ENCODE data around the gene LAMB1. TPM values are rescaled to one million over a fixed set of nuclear protein-coding genes. Genes with fewer than 3 reads are reported as not detected.
"Not testable (repeated sequence)": the region's sequence is repeated elsewhere in the genome, so short reads cannot be mapped to it uniquely, and the experiment has no call there.

Gene LAMB1
- total RNA-seq, 2 experiments from 2014 or later, result 0.14 TPM; not detected in 1

DNA sequence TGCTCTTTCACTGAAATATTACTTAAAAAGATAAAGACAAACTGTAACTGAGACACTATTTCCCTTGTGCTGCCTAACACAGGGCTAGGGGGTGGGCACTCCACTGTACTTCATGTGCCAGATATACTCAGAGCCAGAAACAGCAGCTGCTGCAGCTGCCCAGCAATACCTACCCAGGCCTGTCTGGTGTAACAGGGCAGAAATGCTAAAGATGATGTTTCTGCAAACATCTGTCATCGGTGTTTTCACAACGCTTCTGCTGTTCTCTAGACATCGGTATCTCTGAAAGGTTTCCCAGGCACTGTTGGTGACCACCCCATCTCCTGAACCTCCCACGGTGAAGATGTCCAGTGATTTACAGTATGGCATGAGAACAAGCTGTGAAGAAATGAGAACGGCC, 42.7 kb downstream of the LAMB1 start:
- Mint-ChIP-seq H3K4me1 (ENCODE audit: low read depth) (no peaks in the 10 kb centered on the region), H3K27me3 (ENCODE audit: low read depth) (peaks cover 5% of the 10 kb centered on the region), H3K4me3 (no peak overlapping the region), H3K27ac (no peak overlapping the region), H3K9me3 (no peaks in the 10 kb centered on the region), H3K36me3 (ENCODE audit: low read depth) (no peaks in the 10 kb centered on the region)
- no peak for DNase-seq
- intact Hi-C loops (cut with micrococcal nuclease), result no loop called here
- CTCF ChIA-PET, result no interaction called here

DNA sequence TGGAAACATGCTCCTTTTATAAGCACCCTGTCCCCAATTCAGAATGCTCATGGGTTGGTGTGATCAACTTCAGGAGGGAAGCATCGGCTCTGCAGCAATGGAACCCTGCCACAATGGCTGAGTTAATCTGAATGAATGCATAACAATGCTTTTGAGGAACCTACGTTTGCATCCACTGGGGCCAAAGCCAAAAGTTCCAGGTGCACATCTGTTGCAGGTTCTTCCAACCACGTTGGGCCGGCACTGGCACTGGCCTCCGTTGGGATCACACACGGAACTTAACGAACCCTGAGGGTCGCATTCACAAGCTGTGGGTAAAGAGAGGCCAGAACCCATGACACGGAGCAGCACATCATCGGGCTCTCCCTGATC, 43.4 kb downstream of the LAMB1 start:
- no peak for DNase-seq
- Mint-ChIP-seq H3K4me3 (no peak overlapping the region), H3K9me3 (no peaks in the 10 kb centered on the region), H3K36me3 (ENCODE audit: low read depth) (no peaks in the 10 kb centered on the region), H3K27ac (no peak overlapping the region), H3K27me3 (ENCODE audit: low read depth) (peaks cover 5% of the 10 kb centered on the region), H3K4me1 (ENCODE audit: low read depth) (no peaks in the 10 kb centered on the region)
- intact Hi-C loops (cut with micrococcal nuclease), result no loop called here
- CTCF ChIA-PET, result no interaction called here

DNA sequence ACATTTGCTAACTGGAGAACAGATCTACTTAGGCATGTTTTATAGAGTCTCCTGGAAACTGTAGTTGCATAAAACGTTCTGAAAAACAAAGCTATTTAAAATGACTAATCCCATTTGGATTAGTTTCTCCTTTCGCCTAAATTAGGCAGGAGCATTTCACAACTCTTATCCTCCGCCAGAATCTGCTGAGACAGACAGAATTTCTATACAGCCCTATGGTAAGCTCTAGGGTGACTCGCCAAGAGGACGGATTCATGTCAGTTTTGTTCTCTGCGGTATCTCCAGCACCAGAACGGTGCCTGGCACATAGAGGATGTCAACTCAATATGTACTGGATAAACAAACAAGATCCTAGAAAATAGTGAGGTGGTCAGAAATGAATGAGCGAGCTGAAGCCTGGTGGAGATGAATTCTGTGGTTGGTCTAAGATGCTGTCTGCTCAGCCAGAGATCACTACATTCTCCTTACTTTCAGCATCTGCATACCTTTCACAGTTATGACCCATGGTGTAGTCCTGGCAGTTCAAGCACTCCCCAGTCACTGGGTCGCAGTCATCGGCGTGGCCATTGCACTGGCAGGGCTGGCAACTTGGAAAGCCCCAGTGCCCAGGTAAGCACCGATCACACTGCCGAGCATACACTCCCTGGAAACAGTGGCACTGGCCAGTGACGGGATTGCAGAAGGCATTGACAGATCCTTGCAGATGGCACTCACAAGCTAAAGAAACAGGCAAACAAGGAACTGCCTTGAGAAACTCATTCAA, 44.0 kb downstream of the LAMB1 start:
- intact Hi-C loops (cut with micrococcal nuclease), result no loop called here
- Mint-ChIP-seq H3K4me1 (ENCODE audit: low read depth) (no peaks in the 10 kb centered on the region), H3K4me3 (no peak overlapping the region), H3K36me3 (ENCODE audit: low read depth) (no peaks in the 10 kb centered on the region), H3K27me3 (ENCODE audit: low read depth) (peaks cover 5% of the 10 kb centered on the region), H3K9me3 (no peaks in the 10 kb centered on the region), H3K27ac (no peak overlapping the region)
- CTCF ChIA-PET, result no interaction called here
- no peak for DNase-seq

DNA sequence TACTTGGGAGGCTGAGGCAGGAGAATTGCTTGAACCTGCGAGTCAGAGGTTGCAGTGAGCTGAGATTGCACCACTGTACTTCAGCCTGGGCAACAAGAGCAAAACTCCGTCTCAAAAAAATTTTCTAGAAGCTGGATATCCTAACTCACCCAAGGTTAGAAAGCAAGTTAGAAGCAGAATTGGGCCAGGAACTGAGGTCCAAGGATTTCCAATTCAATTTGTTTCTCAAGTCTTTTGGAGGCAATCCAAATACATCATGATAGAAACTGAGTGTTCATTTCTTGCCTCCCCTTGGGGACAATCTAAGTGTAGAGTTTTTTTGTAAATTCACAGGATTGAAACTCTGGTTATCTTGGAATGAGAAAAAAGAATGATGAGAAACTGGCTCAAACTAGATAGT, 45.5 kb downstream of the LAMB1 start:
- Mint-ChIP-seq H3K4me3 (no peak overlapping the region), H3K27me3 (ENCODE audit: low read depth) (peaks cover 5% of the 10 kb centered on the region), H3K27ac (no peak overlapping the region), H3K9me3 (no peaks in the 10 kb centered on the region), H3K4me1 (ENCODE audit: low read depth) (no peaks in the 10 kb centered on the region), H3K36me3 (ENCODE audit: low read depth) (no peaks in the 10 kb centered on the region)
- DNase-seq, result no peak
- intact Hi-C loops (cut with micrococcal nuclease), result no loop called here
- CTCF ChIA-PET, result no interaction called here

DNA sequence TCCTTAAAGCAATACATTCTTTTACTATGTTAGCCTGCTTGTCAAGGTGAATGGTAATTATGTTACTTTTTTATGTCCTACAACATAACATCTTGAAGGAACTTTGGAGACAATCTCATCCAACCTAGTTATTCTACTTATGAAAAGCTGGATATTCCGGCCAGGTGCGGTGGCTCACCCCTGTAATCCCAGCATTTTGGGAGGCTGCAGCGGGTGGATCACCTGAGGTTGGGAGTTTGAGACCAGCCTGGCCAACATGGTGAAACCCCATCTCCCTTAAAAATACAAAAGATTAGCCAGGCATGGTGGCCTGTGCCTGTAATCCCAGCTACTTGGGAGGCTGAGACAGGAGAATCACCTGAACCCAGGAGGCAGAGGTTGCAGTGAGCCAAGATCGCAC, 46.0 kb downstream of the LAMB1 start:
- H3K4me1 Mint-ChIP-seq (ENCODE audit: low read depth); DNase-seq; H3K9me3 Mint-ChIP-seq; H3K36me3 Mint-ChIP-seq (ENCODE audit: low read depth); H3K27ac Mint-ChIP-seq; H3K4me3 Mint-ChIP-seq; CTCF ChIA-PET; intact Hi-C loops (cut with micrococcal nuclease); H3K27me3 Mint-ChIP-seq (ENCODE audit: low read depth): not testable (repeated sequence)

DNA sequence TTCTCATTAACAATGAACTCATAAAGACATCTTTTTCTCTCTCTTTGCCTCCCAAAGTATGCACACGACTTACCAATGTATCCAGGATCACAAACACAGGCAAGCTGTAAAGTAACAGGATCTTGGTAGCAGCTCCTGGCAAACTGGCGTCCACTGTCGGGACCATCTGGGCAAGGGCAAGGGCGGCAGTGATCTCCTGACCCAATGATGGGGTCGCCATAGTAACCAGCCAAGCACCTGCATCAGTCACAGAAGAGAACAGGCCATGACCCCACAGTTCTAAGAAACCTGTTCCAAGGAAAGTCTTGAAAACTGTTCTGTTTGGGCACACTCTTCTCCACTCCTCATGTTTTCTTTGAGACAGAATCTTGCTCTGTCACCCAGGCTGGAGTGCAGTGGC, 47.6 kb downstream of the LAMB1 start:
- peaks cover 5% of the 10 kb centered on the region for H3K27me3 Mint-ChIP-seq (ENCODE audit: low read depth)
- no peaks in the 10 kb centered on the region for H3K36me3 Mint-ChIP-seq (ENCODE audit: low read depth)
- DNase-seq, result no peak
- CTCF ChIA-PET, result interaction anchor here (1.1 kb wide), 1 partner anchor 10 kb away, joined by 3 read pairs; no protein-coding TSS in a partner anchor
- no peaks in the 10 kb centered on the region for H3K9me3 Mint-ChIP-seq
- intact Hi-C loops (cut with micrococcal nuclease), result no loop called here
- H3K27ac Mint-ChIP-seq, result no peak overlapping the region
- no peaks in the 10 kb centered on the region for H3K4me1 Mint-ChIP-seq (ENCODE audit: low read depth)
- no peak overlapping the region for H3K4me3 Mint-ChIP-seq

DNA sequence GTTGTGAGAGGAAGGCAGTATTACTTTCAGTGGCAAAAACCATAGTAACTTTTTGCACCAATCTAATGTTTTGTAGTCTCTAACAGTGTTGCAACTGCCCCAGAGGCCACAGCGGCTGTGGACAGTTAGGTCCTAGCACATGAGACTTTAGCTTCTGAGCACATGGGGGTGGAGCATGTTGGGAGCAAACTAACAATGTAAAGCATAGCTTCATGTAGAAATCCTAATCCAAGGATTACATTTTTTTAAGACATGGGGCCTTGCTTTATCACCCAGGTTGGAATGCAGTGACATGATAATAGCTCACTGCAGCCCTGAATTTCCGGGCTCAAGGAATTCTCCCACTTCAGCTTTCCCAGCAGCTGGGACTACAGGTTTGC, 49.0 kb downstream of the LAMB1 start:
- Mint-ChIP-seq H3K4me1 (ENCODE audit: low read depth) (no peaks in the 10 kb centered on the region), H3K36me3 (ENCODE audit: low read depth) (no peaks in the 10 kb centered on the region), H3K9me3 (no peaks in the 10 kb centered on the region), H3K27me3 (ENCODE audit: low read depth) (peaks cover 4% of the 10 kb centered on the region), H3K27ac (no peak overlapping the region), H3K4me3 (no peak overlapping the region)
- no peak for DNase-seq
- intact Hi-C loops (cut with micrococcal nuclease), result no loop called here
- CTCF ChIA-PET, result no interaction called here

DNA sequence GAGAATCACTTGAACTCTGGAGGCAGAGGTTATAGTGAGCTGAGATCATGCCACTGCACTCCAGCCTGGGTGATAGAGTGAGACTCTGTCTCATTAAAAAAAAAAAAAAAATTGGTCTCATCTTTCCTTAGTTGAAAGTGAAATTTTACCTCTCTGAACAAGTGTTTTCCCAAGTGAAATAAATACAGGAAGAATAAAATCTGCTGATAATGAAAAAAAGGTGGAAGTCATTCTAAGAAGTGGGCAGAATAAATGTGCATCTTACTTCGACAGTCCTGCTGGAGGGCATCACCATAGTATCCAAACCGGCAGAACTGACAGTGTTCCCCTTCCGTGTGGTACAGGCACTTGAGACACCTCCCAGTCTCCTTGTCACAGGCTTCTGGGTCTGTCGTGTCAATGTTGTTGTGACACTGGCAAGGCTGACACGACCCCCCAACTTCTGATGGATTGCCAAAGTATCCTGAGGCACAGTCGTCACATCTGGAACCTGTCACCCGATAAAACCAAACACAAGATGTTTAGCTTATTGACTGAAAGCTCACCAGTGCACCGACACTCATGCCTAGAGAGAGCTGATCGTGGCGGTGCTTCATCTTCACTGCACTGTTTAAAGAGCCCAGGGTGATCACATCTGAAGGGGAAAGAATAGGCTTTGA, 49.6 kb downstream of the LAMB1 start:
- DNase-seq, result no peak
- Mint-ChIP-seq H3K9me3 (no peaks in the 10 kb centered on the region), H3K27ac (no peak overlapping the region), H3K4me1 (ENCODE audit: low read depth) (no peaks in the 10 kb centered on the region), H3K36me3 (ENCODE audit: low read depth) (no peaks in the 10 kb centered on the region), H3K27me3 (ENCODE audit: low read depth) (no peaks in the 10 kb centered on the region), H3K4me3 (no peak overlapping the region)
- intact Hi-C loops (cut with micrococcal nuclease), result no loop called here
- CTCF ChIA-PET, result interaction anchor here (0.6 kb wide), 1 partner anchor 905 kb away, joined by 3 read pairs; no protein-coding TSS in a partner anchor

DNA sequence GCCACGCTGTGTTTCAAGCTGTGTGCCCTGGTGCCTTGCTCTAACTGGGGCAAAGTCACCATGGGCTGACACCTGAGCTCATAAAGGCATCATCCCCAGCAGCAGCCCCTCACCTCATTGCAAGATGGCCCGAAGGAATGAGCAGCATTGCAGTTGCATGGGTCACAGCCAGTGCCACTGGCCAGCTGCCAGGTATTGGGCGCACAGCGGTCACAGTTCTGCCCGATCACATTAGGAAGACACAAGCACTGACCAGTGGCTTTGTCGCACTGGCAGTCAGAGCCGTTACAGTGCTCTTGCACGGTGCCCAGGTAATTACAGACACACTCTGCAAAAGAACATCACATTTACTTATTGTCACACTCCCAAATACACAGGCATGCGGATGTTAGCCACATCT, 51.1 kb downstream of the LAMB1 start:
- H3K9me3 Mint-ChIP-seq, result no peaks in the 10 kb centered on the region
- intact Hi-C loops (cut with micrococcal nuclease), result no loop called here
- no peaks in the 10 kb centered on the region for H3K4me1 Mint-ChIP-seq (ENCODE audit: low read depth)
- no peak overlapping the region for H3K4me3 Mint-ChIP-seq
- no peaks in the 10 kb centered on the region for H3K27me3 Mint-ChIP-seq (ENCODE audit: low read depth)
- DNase-seq, result no peak
- no peak overlapping the region for H3K27ac Mint-ChIP-seq
- no peaks in the 10 kb centered on the region for H3K36me3 Mint-ChIP-seq (ENCODE audit: low read depth)
- CTCF ChIA-PET, result no interaction called here

DNA sequence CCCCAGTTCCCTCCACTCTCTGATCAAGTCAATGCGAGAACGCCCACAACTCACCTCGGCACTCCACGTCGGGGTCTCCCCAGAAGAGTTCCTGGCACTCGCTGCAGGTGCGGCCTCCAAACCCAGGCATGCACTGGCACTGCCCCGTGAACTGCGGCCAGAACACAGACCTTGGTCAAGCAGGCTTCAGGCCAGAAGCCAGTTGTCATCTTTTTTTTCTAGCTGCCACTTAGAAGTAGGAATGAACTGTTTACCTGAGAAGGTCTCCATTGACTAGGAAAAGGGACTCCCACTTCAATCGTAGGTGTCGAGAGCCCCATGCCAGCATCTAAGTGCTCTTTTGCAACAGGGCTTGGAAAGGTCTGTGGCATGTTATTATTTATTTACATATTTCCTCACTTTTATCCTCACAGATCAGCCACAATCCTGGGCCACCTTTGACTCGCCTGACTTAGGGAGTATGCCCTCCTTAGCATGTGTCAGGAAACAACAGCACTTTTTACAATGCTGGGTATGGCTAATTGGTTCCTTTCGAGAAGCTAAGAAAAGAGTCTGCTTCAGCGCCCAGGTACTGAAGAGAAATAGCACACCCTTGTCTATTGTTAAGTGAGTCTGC, 51.7 kb downstream of the LAMB1 start:
- H3K27ac Mint-ChIP-seq, result no peak overlapping the region
- no peaks in the 10 kb centered on the region for H3K4me1 Mint-ChIP-seq (ENCODE audit: low read depth)
- CTCF ChIA-PET, result no interaction called here
- H3K27me3 Mint-ChIP-seq (ENCODE audit: low read depth), result no peaks in the 10 kb centered on the region
- no peaks in the 10 kb centered on the region for H3K36me3 Mint-ChIP-seq (ENCODE audit: low read depth)
- intact Hi-C loops (cut with micrococcal nuclease), result no loop called here
- H3K4me3 Mint-ChIP-seq, result no peak overlapping the region
- DNase-seq, result no peak
- H3K9me3 Mint-ChIP-seq, result no peaks in the 10 kb centered on the region

DNA sequence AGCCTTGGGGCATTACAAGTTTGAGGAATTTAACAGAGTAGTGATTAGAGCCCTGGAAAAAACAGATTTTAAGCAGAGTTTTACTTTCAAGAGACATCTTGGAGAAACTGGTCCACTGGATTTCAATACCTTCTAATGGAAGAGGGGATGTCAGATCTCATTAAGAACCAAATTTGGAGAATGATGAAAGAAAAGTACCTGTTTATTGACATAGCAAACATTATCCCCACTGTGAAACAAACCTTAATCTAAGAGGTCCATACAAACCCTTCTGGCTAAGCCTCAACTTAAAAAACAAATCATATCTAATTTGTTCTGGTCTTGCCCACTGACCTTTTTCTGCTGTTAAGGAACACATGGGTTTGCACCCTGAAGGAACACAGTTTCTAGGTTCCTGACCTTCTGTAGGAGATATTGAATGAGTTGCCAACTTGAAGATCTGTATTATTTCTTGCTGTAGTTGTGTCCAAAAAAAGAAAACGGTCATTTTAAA, 53.5 kb downstream of the LAMB1 start:
- H3K27me3 Mint-ChIP-seq (ENCODE audit: low read depth), result no peaks in the 10 kb centered on the region
- no peak overlapping the region for H3K27ac Mint-ChIP-seq
- H3K4me1 Mint-ChIP-seq (ENCODE audit: low read depth), result no peaks in the 10 kb centered on the region
- no peaks in the 10 kb centered on the region for H3K9me3 Mint-ChIP-seq
- DNase-seq, result no peak
- intact Hi-C loops (cut with micrococcal nuclease), result no loop called here
- CTCF ChIA-PET, result interaction anchor here (0.6 kb wide), 1 partner anchor 83 kb away, joined by 3 read pairs; no protein-coding TSS in a partner anchor
- H3K36me3 Mint-ChIP-seq (ENCODE audit: low read depth), result no peaks in the 10 kb centered on the region
- H3K4me3 Mint-ChIP-seq, result no peak overlapping the region

DNA sequence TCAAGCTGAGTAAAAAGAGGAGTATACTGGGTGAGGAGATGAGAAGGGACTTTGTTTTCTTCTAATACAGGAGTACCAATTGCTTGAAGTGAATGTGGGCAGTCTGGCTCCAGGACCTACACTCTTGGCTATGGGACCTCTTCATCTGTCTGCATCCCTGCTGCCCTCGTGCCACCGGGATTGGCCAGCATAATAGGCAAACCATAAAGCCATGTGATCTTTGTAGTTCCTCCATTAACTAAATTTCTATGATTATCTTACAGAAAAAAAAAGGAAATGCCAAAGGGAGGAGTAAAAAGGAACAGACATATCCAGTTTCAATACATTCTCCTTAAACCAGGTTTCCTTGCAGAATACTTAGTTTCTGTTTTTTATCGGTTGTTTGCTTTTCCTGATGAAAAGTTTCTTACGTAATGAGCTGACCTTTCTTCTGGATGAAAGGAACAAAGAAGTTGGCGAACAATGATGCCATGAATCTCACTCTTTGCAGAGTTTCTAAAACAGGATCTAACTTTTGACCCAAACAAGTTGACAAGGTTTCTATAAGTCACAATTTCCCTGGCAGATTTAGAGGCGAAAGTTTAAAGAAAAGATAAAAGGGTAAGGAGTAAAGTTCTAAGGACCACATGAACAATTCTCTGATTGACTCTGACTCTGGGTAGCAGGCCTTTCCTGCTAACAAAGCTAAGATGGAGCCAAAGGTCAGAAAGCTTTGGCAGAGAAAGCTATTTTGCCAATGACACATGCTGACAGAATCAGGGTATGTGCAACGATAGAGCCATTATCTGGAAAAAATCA, 54.1 kb downstream of the LAMB1 start:
- no peak overlapping the region for H3K4me3 Mint-ChIP-seq
- no peaks in the 10 kb centered on the region for H3K4me1 Mint-ChIP-seq (ENCODE audit: low read depth)
- intact Hi-C loops (cut with micrococcal nuclease), result no loop called here
- no peak overlapping the region for H3K27ac Mint-ChIP-seq
- CTCF ChIA-PET, result interaction anchor here (0.6 to 0.7 kb wide), 2 partner anchors 84 to 223 kb away, joined by 3 read pairs; no protein-coding TSS in a partner anchor
- no peaks in the 10 kb centered on the region for H3K27me3 Mint-ChIP-seq (ENCODE audit: low read depth)
- DNase-seq, result no peak
- no peaks in the 10 kb centered on the region for H3K36me3 Mint-ChIP-seq (ENCODE audit: low read depth)
- H3K9me3 Mint-ChIP-seq, result no peaks in the 10 kb centered on the region

Data from activated naive CD4-positive, alpha-beta T cell treated with anti-CD3 and anti-CD28 coated beads for 36 hours (primary cell).